ENCODE results near the gene KLHL29.

KLHL29 gene

DNA sequence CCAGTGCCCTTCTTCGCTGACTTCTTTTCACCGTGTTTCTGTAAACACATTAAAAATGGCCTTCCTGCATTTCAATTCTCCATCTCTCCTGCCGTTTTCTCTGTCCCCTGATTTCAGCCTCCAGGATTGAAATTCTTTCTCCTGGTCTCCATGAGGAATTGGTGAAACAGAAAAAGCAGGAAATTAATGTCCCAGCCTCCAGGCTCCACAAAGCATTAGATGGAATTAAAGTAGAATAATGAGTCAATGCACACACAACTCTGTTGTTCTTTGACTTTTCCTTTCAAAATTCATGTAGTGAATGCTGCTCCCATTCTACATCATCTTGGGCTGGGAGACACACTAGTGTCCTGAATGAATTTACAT, 209.5 kb downstream of the KLHL29 start:
- no peak for DNase-seq (ENCODE audit: low read depth)

GRCh38 chr2:23595021-23595420, 210.0 kb downstream of the KLHL29 start:
- no peak for DNase-seq (ENCODE audit: low read depth)

DNA sequence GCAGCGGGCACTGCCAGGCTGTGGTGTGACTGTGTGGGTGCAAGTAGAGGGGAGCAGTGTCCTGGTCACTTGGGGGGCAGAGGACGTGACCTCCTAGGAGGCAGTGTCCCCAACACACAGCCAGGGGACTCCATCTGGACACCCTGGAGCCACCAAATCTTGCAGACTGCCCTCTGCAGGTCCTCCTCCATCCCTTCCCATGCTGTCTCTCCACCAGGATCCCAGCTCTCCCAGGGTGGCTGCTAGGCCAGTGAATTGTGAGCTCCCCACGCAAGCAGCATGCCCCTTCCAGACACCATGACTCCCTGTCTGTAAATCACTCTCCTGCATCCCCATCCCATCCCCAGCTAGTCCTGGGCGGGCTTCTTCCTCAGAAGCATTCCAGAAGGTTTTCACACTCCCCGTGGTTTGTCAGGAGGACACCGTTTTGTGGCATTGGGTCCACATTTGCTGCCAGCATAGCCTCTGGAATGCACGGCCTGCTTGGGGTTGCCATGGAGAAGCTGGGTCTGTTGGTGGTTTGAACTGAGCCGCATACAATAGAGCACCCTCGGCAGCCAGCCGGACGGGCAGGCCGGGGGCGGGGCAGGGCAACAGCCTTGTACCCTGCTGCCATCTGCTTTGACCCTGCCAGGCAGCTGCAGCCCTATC, 210.7 kb downstream of the KLHL29 start:
- DNase-seq (ENCODE audit: low read depth): no peak

- DNase-seq (ENCODE audit: low read depth): no peak
Observed at GRCh38 chr2:23596316-23596885, 211.4 kb downstream of the KLHL29 start.

DNA sequence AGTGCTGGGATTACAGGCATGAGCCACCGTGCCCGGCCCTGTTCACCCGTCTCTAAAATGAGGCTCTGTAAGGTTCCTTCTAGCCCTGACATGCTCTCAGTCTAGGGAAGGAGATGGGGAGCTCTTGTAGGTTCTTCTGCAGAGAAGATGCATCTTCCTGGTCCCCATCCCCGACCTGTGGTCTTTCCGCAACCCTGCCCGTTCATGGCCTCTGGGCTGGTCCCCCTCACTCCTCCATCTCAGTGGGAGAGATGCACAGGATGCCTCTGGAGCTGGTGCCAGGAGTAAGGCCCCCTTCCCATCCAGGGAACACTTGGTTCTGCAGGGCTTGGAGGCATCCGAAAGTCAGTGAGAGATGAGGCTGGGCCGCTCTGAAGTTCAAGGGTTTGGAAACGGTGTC, 212.7 kb downstream of the KLHL29 start:
- no peak for DNase-seq (ENCODE audit: low read depth)

- no peak for DNase-seq (ENCODE audit: low read depth)
Observed at GRCh38 chr2:23599006-23599405, 214.0 kb downstream of the KLHL29 start.

GRCh38 chr2:23599667-23600066, 214.7 kb downstream of the KLHL29 start:
- no peak for DNase-seq (ENCODE audit: low read depth)

GRCh38 chr2:23600346-23600745, 215.4 kb downstream of the KLHL29 start:
- no peak for DNase-seq (ENCODE audit: low read depth)

GRCh38 chr2:23601301-23601965, 216.5 kb downstream of the KLHL29 start:
- no peak for DNase-seq (ENCODE audit: low read depth)

- no peak for DNase-seq (ENCODE audit: low read depth)
Observed at GRCh38 chr2:23602116-23602515, 217.1 kb downstream of the KLHL29 start.

DNA sequence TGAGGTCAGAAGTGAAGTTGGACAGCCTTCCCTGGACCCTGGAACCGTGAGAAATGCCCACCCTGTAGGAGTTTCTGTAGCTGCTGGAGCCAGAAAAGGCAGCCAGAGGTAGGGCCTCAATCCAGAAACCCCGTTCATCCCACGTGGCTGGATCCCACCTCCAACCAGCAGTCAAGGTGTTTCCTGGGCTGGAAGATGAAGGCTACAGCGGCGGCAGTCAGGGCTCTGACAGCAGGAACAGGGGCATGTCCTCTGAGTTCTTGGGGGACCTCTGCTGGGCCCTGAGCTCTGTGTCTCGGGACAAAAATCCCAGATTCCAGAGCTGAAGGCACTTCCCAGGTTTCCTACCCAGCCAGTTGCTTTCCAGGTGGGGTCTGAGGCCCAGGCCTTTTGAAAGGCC, 218.2 kb downstream of the KLHL29 start:
- no peak for DNase-seq (ENCODE audit: low read depth)

DNA sequence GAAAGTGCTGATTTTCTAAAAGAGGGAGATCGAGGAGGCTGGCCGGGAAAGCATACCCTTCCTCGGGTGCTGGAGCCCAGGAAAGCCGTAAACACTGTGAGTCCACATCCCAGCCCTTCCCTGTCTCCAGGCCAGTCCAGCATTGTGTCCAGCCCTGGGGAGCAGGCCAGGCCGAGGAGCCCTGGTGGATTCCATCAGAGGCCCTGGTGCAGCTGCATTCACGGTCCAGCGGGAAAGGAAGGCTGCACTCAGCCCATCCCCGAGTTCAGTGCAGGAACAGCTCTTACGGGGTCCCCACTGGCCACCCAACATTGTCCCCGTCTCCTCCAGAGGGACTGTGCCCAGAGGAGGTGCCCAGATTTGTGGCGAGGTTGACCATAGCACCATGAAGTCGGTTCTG, 218.6 kb downstream of the KLHL29 start:
- DNase-seq (ENCODE audit: low read depth): no peak

DNA sequence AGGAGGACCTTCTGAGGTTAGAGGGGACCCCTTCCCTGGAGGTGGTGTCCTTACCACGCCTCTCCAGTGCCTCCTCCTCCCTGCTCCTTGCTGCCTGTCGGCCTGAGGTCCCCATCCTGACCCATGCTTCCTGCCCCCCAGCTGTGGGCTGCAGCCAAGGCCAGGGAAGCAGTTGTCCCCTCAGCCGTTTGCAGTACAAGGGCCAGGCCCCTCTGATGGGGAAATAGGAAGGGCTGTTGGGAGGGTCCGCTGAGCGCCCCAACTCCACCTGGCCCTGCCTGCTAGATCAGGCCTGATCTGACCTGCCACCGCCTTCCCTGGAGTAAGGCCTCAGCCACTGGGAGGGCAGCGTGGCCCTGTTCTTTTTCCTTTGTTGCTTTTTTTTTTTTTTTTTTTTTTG, 219.8 kb downstream of the KLHL29 start:
- no peak for DNase-seq (ENCODE audit: low read depth)

GRCh38 chr2:23605236-23605635, 220.3 kb downstream of the KLHL29 start:
- no peak for DNase-seq (ENCODE audit: low read depth)

- DNase-seq (ENCODE audit: low read depth): no peak
Observed at GRCh38 chr2:23606196-23606595, 221.2 kb downstream of the KLHL29 start.

- DNase-seq (ENCODE audit: low read depth): no peak
Observed at GRCh38 chr2:23606968-23607367, 222.0 kb downstream of the KLHL29 start.

- DNase-seq (ENCODE audit: low read depth): no peak
Observed at GRCh38 chr2:23607925-23608324, 222.9 kb downstream of the KLHL29 start.

DNA sequence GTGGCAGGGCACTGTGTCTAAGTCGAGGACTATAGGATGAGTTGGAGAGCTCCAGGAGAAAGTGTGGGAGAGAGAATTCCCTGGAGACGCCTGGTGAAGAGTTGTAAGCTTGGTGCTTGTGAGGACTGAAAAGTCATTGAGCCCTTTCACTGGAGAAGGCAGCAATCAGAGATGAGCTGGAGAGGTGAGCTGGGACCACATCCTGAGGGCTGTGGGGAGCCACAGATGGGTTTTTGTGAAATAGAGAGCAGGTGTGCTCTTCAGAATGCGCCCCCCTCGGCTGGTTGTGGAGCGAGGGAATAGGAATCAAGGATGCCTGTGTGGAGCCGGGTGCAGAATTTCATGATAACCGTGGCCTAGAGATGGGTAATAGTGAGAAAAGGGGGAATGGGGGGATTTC, 224.3 kb downstream of the KLHL29 start:
- no peak for DNase-seq (ENCODE audit: low read depth)

GRCh38 chr2:23611839-23612238, 226.9 kb downstream of the KLHL29 start:
- no peak for DNase-seq (ENCODE audit: low read depth)

- no peak for DNase-seq (ENCODE audit: low read depth)
Observed at GRCh38 chr2:23614701-23615100, 229.7 kb downstream of the KLHL29 start.

DNA sequence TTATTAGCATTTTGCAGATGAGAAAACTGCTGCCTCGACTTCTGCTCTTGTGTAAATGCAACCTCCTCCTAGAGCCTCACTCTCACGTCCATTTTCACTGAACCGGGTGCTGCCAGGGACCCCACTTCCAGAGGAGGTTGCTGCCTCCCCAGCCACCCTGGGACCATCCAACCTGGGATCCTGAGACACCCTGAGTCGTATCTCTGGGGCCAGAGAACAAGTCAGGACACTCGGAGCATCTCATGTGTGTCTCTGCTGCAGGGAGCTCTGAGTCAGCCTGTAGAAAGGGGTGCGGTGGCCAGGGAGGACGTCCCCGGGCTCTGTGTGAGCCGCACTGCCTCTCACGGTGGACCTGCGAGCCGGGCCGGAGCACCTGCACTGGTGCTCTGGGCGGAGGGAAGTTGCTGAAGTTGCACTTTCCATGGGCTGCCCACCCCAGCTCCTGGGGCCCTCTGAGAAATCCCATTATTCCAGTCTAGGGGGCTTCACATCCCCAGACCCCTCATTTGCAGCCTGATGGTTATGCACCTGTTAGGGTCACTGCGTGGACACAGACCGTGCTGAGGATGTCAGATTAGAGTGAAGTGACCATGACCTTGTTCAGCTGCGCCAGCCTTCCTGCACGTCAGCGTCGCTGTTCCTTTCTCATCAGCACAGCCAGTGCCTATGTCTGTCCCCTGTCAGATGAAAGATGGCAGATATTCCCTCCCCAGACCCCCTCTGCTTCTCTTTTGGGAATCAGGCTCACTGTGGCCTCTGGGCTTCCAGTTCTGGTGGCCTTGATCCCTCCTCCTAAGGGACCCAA, 230.4 kb downstream of the KLHL29 start:
- DNase-seq (ENCODE audit: low read depth): no peak

DNA sequence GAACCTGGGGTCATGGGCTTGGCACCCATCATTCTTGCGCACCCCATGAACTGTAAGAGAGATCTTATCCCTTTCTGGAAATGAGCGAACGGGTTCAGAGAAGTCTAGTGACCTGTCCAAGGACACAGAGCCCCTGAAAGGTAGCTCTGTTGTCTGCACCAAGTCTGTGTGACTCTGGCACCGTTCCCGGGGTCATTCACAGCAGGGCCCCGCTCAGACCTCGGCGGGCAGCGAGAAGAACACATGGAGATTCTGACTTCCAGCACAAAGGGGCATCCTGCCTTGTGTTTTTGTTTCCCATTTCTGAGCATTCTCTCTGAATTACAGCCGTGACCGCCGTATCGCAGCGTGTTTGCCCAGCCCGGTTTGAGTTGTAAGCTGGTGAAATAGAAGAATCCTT, 231.7 kb downstream of the KLHL29 start:
- DNase-seq (ENCODE audit: low read depth): no peak

All from activated T-cell treated with anti-CD3 and anti-CD28 coated beads for 24 hours (primary cell).